Heart left ventricle (tissue), 13 donors: ENCODE data around the gene BNC2.

Experiments
- POLR2A ChIP-seq, 2 donors: fragments of 450-650 bp; IDR thresholded peaks; one replicate each; pipeline ENCODE4 v1.6.1; 2017; ENCODE audit warnings: antibody characterized with exemption in 2 of 2, mild to moderate bottlenecking in 2 of 2, moderate library complexity in 2 of 2
- TF ChIP-seq, protein P1 (sequence below), 12 donors: fragments of 200-600 bp; sonication (generic) in 4 of 12; IDR thresholded peaks; one replicate each; pipeline versions ENCODE4 v1.5.0 to v1.8.0; 2018 to 2022; ENCODE audit warnings: antibody characterized with exemption in 12 of 12, mild to moderate bottlenecking in 5 of 12
- donor health status: ischemic (EF 13 %, LVEDD 7.1; RV severe dilation, severe dysfunction).
- donor health status: DM: no; HTN: yes; CAD: no.
- donor health status: DM: no; HTN: no; CAD: no.
- donor health status: ischemic (EF 25% LVEDD 6.9; RV normal size, moderate dysfunction).
- donor health status: ischemic (EF 25% LVEDD 5.7; RV mildly dilated, moderate dysfunction).
- donor health status: ischemic (EF 35%, LVEDD 5.7; RV mildly dilated, moderate dysfunction).
- donor health status: nonischemic (EF 11% LVEDD 7.7; RV severe dilation, severe dysfunction).
- donor health status: DM: yes; HTN: yes; CAD: no.
- donor health status: PGD.
- donor health status: ischemic (EF 29% LVEDD 5.4; RV normal size, mild dysfunction).
- donor health status: nonischemic (EF 23%, LVEDD 6.1; RV moderate dilation, normal function).

- TF ChIP-seq, protein P1, sequence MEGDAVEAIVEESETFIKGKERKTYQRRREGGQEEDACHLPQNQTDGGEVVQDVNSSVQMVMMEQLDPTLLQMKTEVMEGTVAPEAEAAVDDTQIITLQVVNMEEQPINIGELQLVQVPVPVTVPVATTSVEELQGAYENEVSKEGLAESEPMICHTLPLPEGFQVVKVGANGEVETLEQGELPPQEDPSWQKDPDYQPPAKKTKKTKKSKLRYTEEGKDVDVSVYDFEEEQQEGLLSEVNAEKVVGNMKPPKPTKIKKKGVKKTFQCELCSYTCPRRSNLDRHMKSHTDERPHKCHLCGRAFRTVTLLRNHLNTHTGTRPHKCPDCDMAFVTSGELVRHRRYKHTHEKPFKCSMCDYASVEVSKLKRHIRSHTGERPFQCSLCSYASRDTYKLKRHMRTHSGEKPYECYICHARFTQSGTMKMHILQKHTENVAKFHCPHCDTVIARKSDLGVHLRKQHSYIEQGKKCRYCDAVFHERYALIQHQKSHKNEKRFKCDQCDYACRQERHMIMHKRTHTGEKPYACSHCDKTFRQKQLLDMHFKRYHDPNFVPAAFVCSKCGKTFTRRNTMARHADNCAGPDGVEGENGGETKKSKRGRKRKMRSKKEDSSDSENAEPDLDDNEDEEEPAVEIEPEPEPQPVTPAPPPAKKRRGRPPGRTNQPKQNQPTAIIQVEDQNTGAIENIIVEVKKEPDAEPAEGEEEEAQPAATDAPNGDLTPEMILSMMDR (IDR thresholded peaks at IDR 0.05): no peak
- TF ChIP-seq POLR2A (IDR thresholded peaks at IDR 0.05): no peak
Observed at GRCh38 chr9:16637911-16638310, 232.6 kb downstream of the BNC2 start.
